Measurements from ENCODE around the gene UQCC5.

The UQCC5 gene

GRCh38 chr3:52527732-52528585 is 8.4 kb upstream of the UQCC5 start:
- H3K36me3 ChIP-seq (ENCODE audit: control insufficient read depth in 2 of 2, insufficient read depth in 1 of 2, low read length in 2 of 2), result peaks cover 0 to 85% of the 10 kb centered on the region in 2 experiments; a peak in 1 of 3 replicates
- no peaks in the 10 kb centered on the region for H3K9me3 ChIP-seq (ENCODE audit: control insufficient read depth, insufficient read depth, low read depth, low read length)
- ChIA-PET POLR2A (no interaction called here), CTCF (no interaction called here)
- H3K4me1 ChIP-seq (ENCODE audit: control insufficient read depth, insufficient read depth, low read length), result peaks cover 4% of the 10 kb centered on the region; the same call in 1 of the 2 replicates
- H3K27ac ChIP-seq (ENCODE audit: extremely low read depth, low read depth, low read length), result no peak overlapping the region
- H3K4me3 ChIP-seq (ENCODE audit: low read depth, low read length), result no peak overlapping the region
- TF ChIP-seq ZNF16 (tag by site-specific recombination; IDR thresholded peaks at IDR 0.05; ENCODE audit: low read depth), result no peak
- no peak for TF ChIP-seq ZNF571 (tag by site-specific recombination; IDR thresholded peaks at IDR 0.05)
- no peak for TF ChIP-seq ZNF146 (tag by site-specific recombination; IDR thresholded peaks at IDR 0.05)
- no peak for TF ChIP-seq KLF7 (tag by site-specific recombination; IDR thresholded peaks at IDR 0.05; ENCODE audit: borderline replicate concordance)
- TF ChIP-seq ZNF2 (tag by site-specific recombination; IDR thresholded peaks at IDR 0.05), result no peak
- TF ChIP-seq ZNF558 (tag by site-specific recombination; IDR thresholded peaks at IDR 0.05), result no peak
- no peak for TF ChIP-seq ZFP3 (tag by site-specific recombination; IDR thresholded peaks at IDR 0.05; ENCODE audit: low read depth)
- no peak for TF ChIP-seq PRDM1 (tag by site-specific recombination; IDR thresholded peaks at IDR 0.05)
- no peak for TF ChIP-seq ZNF776 (tag by site-specific recombination; IDR thresholded peaks at IDR 0.05; ENCODE audit: borderline replicate concordance)
- no peak for TF ChIP-seq ZNF274 (IDR thresholded peaks at IDR 0.05; ENCODE audit: low read length)
- TF ChIP-seq ZNF274 (tag by site-specific recombination; IDR thresholded peaks at IDR 0.05; ENCODE audit: borderline replicate concordance), result no peak
- no peak for TF ChIP-seq ZNF664 (tag by site-specific recombination; IDR thresholded peaks at IDR 0.05)
- no peak for TF ChIP-seq MZF1 (tag by site-specific recombination; IDR thresholded peaks at IDR 0.05; ENCODE audit: borderline replicate concordance)
- no peak for TF ChIP-seq GLIS2 (tag by site-specific recombination; IDR thresholded peaks at IDR 0.05)
- no peak for TF ChIP-seq HOXD13 (CRISPR knock-in tag; IDR thresholded peaks at IDR 0.05; ENCODE audit: borderline replicate concordance)
- TF ChIP-seq GLIS1 (tag by site-specific recombination; IDR thresholded peaks at IDR 0.05), result no peak
- TF ChIP-seq KLF17 (tag by site-specific recombination; IDR thresholded peaks at IDR 0.05), result no peak

- CTCF ChIA-PET, result no interaction called here
- TF ChIP-seq ZNF596 (tag by site-specific recombination; IDR thresholded peaks at IDR 0.05) (no peak), CTCF (tag by site-specific recombination; IDR thresholded peaks at IDR 0.05) (no peak), BCL6B (tag by site-specific recombination; IDR thresholded peaks at IDR 0.05) (no peak), ZNF514 (tag by site-specific recombination; IDR thresholded peaks at IDR 0.05) (no peak), ZNF433 (tag by site-specific recombination; IDR thresholded peaks at IDR 0.05; ENCODE audit: low read depth) (no peak), ZNF2 (tag by site-specific recombination; IDR thresholded peaks at IDR 0.05) (no peak), GLIS1 (tag by site-specific recombination; IDR thresholded peaks at IDR 0.05) (peak; percentile 42)
- Histone ChIP-seq H3K27ac (ENCODE audit: extremely low read depth, low read depth, low read length) (no peak overlapping the region), H3K9me3 (ENCODE audit: control insufficient read depth, insufficient read depth, low read depth, low read length) (no peaks in the 10 kb centered on the region), H3K4me1 (ENCODE audit: control insufficient read depth, insufficient read depth, low read length) (peaks cover 4% of the 10 kb centered on the region; the same call in 1 of the 2 replicates), H3K36me3 (ENCODE audit: control insufficient read depth in 2 of 2, insufficient read depth in 1 of 2, low read length in 2 of 2) (peaks cover 0 to 80% of the 10 kb centered on the region in 2 experiments; a peak in 1 of 3 replicates), H3K4me3 (ENCODE audit: low read depth, low read length) (no peak overlapping the region)
- POLR2A ChIA-PET, result no interaction called here
Observed at GRCh38 chr3:52528586-52529375, 7.6 kb upstream of the UQCC5 start.
